GM12872 (cell line): ENCODE measurements around the gene PHF20.

Experiments used
- TF ChIP-seq, protein P1 (sequence below): IDR thresholded peaks from 3 replicates; pipeline ENCODE4 v1.5.1; 2011; ENCODE audit warnings: low read depth, mild to moderate bottlenecking, low read length, moderate library complexity; ENCODE audit not compliant: insufficient read depth

Gene PHF20

DNA sequence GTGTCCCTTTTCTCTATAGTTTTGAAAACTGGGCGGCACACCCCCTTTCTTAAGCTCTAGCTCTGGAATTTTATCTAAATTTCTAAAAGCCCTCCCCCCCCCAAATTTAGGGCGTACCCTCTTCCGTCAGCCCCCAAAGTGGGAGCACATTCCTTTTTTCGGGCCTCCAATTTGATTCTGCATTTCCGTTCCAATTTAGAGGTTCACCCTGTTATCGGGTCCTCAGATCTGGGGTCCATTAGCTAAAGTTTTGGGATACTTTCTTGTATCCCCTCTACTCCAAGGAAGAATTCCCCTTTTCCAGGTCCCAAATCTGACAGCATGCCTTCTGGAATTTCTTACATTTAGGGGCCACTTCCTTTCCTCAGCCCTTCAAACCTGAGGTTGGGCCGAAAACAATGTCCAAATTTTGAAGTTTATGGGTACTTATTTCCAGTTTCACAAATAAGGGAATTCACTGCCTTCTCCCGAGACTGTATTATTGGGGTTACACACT, 796 bp downstream of the PHF20 start:
- TF ChIP-seq, protein P1, sequence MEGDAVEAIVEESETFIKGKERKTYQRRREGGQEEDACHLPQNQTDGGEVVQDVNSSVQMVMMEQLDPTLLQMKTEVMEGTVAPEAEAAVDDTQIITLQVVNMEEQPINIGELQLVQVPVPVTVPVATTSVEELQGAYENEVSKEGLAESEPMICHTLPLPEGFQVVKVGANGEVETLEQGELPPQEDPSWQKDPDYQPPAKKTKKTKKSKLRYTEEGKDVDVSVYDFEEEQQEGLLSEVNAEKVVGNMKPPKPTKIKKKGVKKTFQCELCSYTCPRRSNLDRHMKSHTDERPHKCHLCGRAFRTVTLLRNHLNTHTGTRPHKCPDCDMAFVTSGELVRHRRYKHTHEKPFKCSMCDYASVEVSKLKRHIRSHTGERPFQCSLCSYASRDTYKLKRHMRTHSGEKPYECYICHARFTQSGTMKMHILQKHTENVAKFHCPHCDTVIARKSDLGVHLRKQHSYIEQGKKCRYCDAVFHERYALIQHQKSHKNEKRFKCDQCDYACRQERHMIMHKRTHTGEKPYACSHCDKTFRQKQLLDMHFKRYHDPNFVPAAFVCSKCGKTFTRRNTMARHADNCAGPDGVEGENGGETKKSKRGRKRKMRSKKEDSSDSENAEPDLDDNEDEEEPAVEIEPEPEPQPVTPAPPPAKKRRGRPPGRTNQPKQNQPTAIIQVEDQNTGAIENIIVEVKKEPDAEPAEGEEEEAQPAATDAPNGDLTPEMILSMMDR: no peak

DNA sequence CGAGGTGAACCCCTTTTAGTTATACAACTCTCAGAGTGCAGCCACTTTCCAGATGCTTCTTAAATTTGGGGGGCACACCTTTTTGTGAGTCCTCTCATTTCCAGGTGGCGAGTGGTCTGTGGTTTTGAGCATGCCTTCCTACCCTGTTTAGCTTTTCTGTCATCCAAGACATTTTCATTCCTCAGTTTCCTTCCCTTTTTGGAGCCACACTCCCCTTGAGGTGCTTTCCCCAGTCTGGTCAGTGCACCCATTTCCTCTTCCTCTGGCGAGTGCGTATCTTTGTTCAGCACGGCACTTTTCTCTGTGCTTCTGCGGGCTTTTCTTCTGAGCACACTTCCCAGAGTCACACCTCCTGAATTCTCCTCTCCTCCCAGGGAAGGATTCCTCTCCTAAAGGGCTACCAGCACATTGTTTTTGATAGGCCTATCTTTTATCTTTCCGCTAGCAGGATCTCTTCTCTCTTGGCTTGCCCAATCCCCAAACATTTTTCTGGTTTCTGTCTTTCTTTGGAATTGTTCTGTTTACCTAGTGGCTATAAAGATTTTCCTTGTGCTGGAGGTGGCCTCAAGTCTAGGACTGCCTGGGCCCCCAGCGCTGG, 1.4 kb downstream of the PHF20 start:
- TF ChIP-seq, protein P1: no peak

GRCh38 chr20:35774391-35774790, 2.6 kb downstream of the PHF20 start:
- TF ChIP-seq, protein P1: no peak

GRCh38 chr20:35776513-35777101, 4.8 kb downstream of the PHF20 start:
- TF ChIP-seq, protein P1: no peak

DNA sequence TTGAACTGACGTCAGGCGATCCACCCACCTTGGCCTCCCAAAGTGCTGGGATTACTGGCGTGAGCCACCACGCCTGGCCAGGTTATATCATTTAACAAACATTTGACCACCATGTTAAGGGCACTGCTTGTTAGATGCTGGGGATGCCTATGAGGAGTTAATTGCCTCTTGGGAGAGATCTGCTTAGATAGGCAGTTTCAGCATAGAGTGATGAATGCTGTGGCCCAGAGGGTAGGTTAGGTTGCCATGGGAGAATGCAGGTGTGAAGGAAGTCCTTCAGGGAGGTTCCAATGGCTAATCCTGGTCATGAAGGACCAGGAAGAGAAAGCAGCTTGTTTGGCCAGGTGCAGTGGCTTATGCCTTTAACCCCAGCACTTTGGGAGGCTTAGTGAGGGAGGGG, 17.0 kb downstream of the PHF20 start:
- TF ChIP-seq, protein P1: no peak

GRCh38 chr20:35791097-35791496, 19.3 kb downstream of the PHF20 start:
- TF ChIP-seq, protein P1: no peak

DNA sequence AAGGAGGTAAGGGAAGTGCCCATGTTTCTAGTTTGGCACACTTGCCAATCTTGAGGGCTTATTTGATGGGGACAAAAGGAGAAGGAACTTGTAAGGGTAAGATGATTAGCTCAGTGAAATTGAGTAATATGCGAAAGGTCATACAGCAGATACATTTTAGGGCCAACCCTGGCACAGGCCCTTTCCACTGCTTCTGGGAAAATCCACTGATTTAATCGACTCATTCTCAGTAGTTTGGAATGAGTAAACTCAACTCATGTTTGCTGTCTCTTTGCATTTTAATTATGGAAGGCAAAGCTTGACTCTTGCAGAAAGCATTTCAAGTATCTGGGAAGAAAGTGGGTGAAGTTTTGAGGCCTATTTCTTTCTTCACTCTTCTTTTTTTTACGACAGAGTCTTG, 20.0 kb downstream of the PHF20 start:
- TF ChIP-seq, protein P1: no peak
